HepG2 (cell line): ENCODE results near the gene DUSP9. TPM values are rescaled to one million over a fixed set of nuclear protein-coding genes. Genes with fewer than 3 reads are reported as not detected.
A peak's percentile ranks its signal among the peaks of the same experiment; 100 is the strongest.

Experiments used
- ARID2 ChIP-seq: sonication (generic); formaldehyde crosslinking; IDR thresholded peaks from 2 replicates; pipeline ENCODE4 v1.8.1; 2022; ENCODE audit warnings: mild to moderate bottlenecking, missing genetic modification reagents, borderline replicate concordance
- BATF2 ChIP-seq: sonication (generic); formaldehyde crosslinking; IDR thresholded peaks from 2 replicates; pipeline ENCODE4 v1.8.0; 2022; ENCODE audit warnings: mild to moderate bottlenecking, missing genetic modification reagents, moderate library complexity
- ELF1 ChIP-seq: sonication (generic); formaldehyde crosslinking; IDR thresholded peaks from 2 replicates; pipeline ENCODE4 v1.4.0; 2020; ENCODE audit warnings: missing genetic modification reagents
- GRHL1 ChIP-seq: sonication (generic); formaldehyde crosslinking; conservative IDR thresholded peaks from 2 replicates; pipeline ENCODE4 v1.8.0; 2022; ENCODE audit warnings: missing genetic modification reagents
- HOXA3 ChIP-seq: sonication (generic); formaldehyde crosslinking; IDR thresholded peaks from 2 replicates; pipeline ENCODE4 v1.5.0; 2020; ENCODE audit warnings: missing genetic modification reagents
- NFYB ChIP-seq: sonication (generic); formaldehyde crosslinking; IDR thresholded peaks from 2 replicates; pipeline ENCODE4 v1.4.0; 2020; ENCODE audit warnings: missing genetic modification reagents
- POLR2A ChIP-seq, 2 experiments: IDR thresholded peaks; 2 replicates each; pipeline ENCODE4 v1.6.1; 2011; ENCODE audit warnings: low read depth in 2 of 2, low read length in 2 of 2, mild to moderate bottlenecking in 1 of 2, moderate library complexity in 1 of 2; ENCODE audit not compliant: insufficient read depth in 1 of 2
- SAP130 ChIP-seq: IDR thresholded peaks from 2 replicates; pipeline ENCODE4 v1.6.1; 2016; ENCODE audit warnings: low read depth
- TEAD3 ChIP-seq: optimal IDR thresholded peaks from 2 replicates; pipeline ENCODE3; 2016; ENCODE audit warnings: borderline replicate concordance
- ZNF143 ChIP-seq: sonication (generic); formaldehyde crosslinking; IDR thresholded peaks from 2 replicates; pipeline ENCODE4 v1.4.0; 2020; ENCODE audit warnings: missing genetic modification reagents
- ZNF251 ChIP-seq: sonication (generic); formaldehyde crosslinking; IDR thresholded peaks from 2 replicates; pipeline ENCODE4 v1.9.0; 2021; ENCODE audit warnings: mild to moderate bottlenecking, missing genetic modification reagents
- ZNF354B ChIP-seq: sonication (generic); formaldehyde crosslinking; IDR thresholded peaks from 2 replicates; pipeline ENCODE4 v1.8.0; 2022; ENCODE audit warnings: mild to moderate bottlenecking, missing genetic modification reagents
- ZNF451 ChIP-seq: sonication (generic); formaldehyde crosslinking; IDR thresholded peaks from 2 replicates; pipeline ENCODE4 v1.5.0; 2020; ENCODE audit warnings: mild to moderate bottlenecking, missing genetic modification reagents
- ZNF598 ChIP-seq: sonication (generic); formaldehyde crosslinking; IDR thresholded peaks from 2 replicates; pipeline ENCODE4 v1.5.1; 2020; ENCODE audit warnings: mild to moderate bottlenecking, missing genetic modification reagents, borderline replicate concordance
- ZNF639 ChIP-seq: conservative IDR thresholded peaks from 2 replicates; pipeline ENCODE4 v1.6.1; 2018; ENCODE audit warnings: missing genetic modification reagents
- ZNF646 ChIP-seq: sonication (generic); formaldehyde crosslinking; IDR thresholded peaks from 2 replicates; pipeline ENCODE4 v1.9.0; 2021; ENCODE audit warnings: mild to moderate bottlenecking, missing genetic modification reagents
- ZNF652 ChIP-seq: IDR thresholded peaks from 2 replicates; pipeline ENCODE4 v1.6.1; 2016; ENCODE audit warnings: low read depth, borderline replicate concordance
- ZNF678 ChIP-seq: sonication (generic); formaldehyde crosslinking; IDR thresholded peaks from 2 replicates; pipeline ENCODE4 v1.4.0; 2020; ENCODE audit warnings: mild to moderate bottlenecking, missing genetic modification reagents
- ZNF747 ChIP-seq: sonication (generic); formaldehyde crosslinking; IDR thresholded peaks from 2 replicates; pipeline ENCODE4 v1.8.1; 2023; ENCODE audit warnings: missing genetic modification reagents, mild to moderate bottlenecking, borderline replicate concordance
- ZNF839 ChIP-seq: sonication (generic); formaldehyde crosslinking; IDR thresholded peaks from 2 replicates; pipeline ENCODE4 v1.4.0; 2020; ENCODE audit warnings: missing genetic modification reagents, mild to moderate bottlenecking, borderline replicate concordance
- ZNF841 ChIP-seq: sonication (generic); formaldehyde crosslinking; IDR thresholded peaks from 2 replicates; pipeline ENCODE4 v1.8.1; 2023; ENCODE audit warnings: missing genetic modification reagents, borderline replicate concordance
- polyA plus RNA-seq, 8 experiments: library from polyadenylated mRNA; depleted of rRNA in 3 of 8; stranded (reverse) in 7 of 8; unstranded in 1 of 8; fragments of >200 nt; fragmentation: Illumina TruSeq in 4 of 8; extraction: Trizol in 4 of 8; gene quantifications; 2 replicates each; pipeline versions ENCODE4 v1.2.1 to v1.2.3, GENCODE V29; 2011 to 2016; ENCODE audit warnings: low read depth in 4 of 8, missing spikeins in 1 of 8, mixed read lengths in 1 of 8; ENCODE audit not compliant: insufficient read depth in 1 of 8
- total RNA-seq, 5 experiments: library from RNA; depleted of rRNA; stranded (reverse); fragments of >200 nt; fragmentation: Illumina TruSeq; extraction: Trizol; gene quantifications; 2 replicates each; pipeline ENCODE4 v1.2.3, GENCODE V29; 2016; ENCODE audit warnings: low read depth in 1 of 5

The DUSP9 gene
- total and polyA plus RNA-seq, 2 of the 13 experiments (the other 11 are each of a cell fraction or from before 2014, with no cell fraction given) = 235 to 435 TPM

- TF ChIP-seq ZNF639 (CRISPR knock-in tag) (no peak), BATF2 (CRISPR knock-in tag) (0 out of 2 replicates have a peak, but pooled peaks have one; percentile 24), ZNF451 (CRISPR knock-in tag) (peak; percentile 47; the same call in 1 of the 2 replicates), ARID2 (CRISPR knock-in tag) (no peak), ZNF251 (CRISPR knock-in tag) (no peak), ZNF646 (no peak), ZNF354B (no peak), SAP130 (CRISPR knock-in tag) (peak; percentile 59), ZNF841 (CRISPR knock-in tag) (no peak), ZNF839 (no peak), TEAD3 (CRISPR knock-in tag) (peak; percentile 16), ZNF143 (CRISPR knock-in tag) (no peak), ELF1 (CRISPR knock-in tag) (no peak; the same call in 1 of the 2 replicates), POLR2A (IDR thresholded peaks at IDR 0.05; ENCODE audit: insufficient read depth in 1 of 2, low read depth in 2 of 2, low read length in 2 of 2) (0 out of 4 replicates have a peak, but pooled peaks of 1 of the 2 experiments have one; percentile 26), NFYB (CRISPR knock-in tag) (no peak), ZNF678 (no peak), GRHL1 (CRISPR knock-in tag) (no peak), HOXA3 (peak; percentile 53; the same call in 1 of the 2 replicates), ZNF652 (CRISPR knock-in tag) (no peak), ZNF598 (CRISPR knock-in tag) (no peak), ZNF747 (CRISPR knock-in tag) (0 out of 2 replicates have a peak, but pooled peaks have one; percentile 56)
Observed at GRCh38 chrX:153623310-153624029, 23.5 kb upstream of the DUSP9 start (continued).
